ENCODE data around the gene ADAT3.
"Not testable (repeated sequence)": the region's sequence is repeated elsewhere in the genome, so short reads cannot be mapped to it uniquely, and the experiment has no call there.

- TF ChIP-seq CTCF, POLR2A (IDR thresholded peaks at IDR 0.05): not testable (repeated sequence)
Observed at GRCh38 chr19:1876496-1877279, 28.5 kb upstream of the ADAT3 start.

All from esophagus squamous epithelium (tissue), 4 donors.